Mesendoderm (in vitro differentiated cells): ENCODE results near the gene CEP162.
"Not testable (repeated sequence)": the region's sequence is repeated elsewhere in the genome, so short reads cannot be mapped to it uniquely, and the experiment has no call there.

Source experiments
- DNase-seq: peaks from one replicate; pipeline ENCODE4 v3.0.0; 2013
- H2AK5ac ChIP-seq: 2 replicates; pipeline ENCODE4 v1.6.1; 2013; ENCODE audit warnings: low read length, inconsistent platforms
- H2BK120ac ChIP-seq: 2 replicates; pipeline ENCODE4 v1.6.1; 2013; ENCODE audit warnings: low read depth, mild to moderate bottlenecking, low read length, moderate library complexity, mixed read lengths
- H2BK15ac ChIP-seq: replicated peaks from 2 replicates; pipeline ENCODE4 v1.6.1; 2013; ENCODE audit warnings: low read depth, mild to moderate bottlenecking, moderate library complexity
- H2BK5ac ChIP-seq: 2 replicates; pipeline ENCODE4 v1.6.1; 2013; ENCODE audit warnings: low read length, inconsistent platforms
- H3K18ac ChIP-seq: 2 replicates; pipeline ENCODE4 v1.6.1; 2013; ENCODE audit warnings: mild to moderate bottlenecking, low read length, mixed read lengths
- H3K23ac ChIP-seq: one replicate; pipeline ENCODE4 v1.6.1; 2013; ENCODE audit warnings: low read length
- H3K27ac ChIP-seq: 2 replicates; pipeline ENCODE4 v1.5.1; 2013; ENCODE audit warnings: low read depth, mild to moderate bottlenecking, inconsistent platforms, low read length, moderate library complexity
- H3K27me3 ChIP-seq: 2 replicates; pipeline ENCODE4 v1.6.1; 2013; ENCODE audit warnings: low read length, control low read depth, mild to moderate bottlenecking, inconsistent platforms; ENCODE audit not compliant: insufficient read depth, poor library complexity
- H3K36me3 ChIP-seq: 2 replicates; pipeline ENCODE4 v1.6.1; 2013; ENCODE audit warnings: low read length, inconsistent platforms; ENCODE audit not compliant: control insufficient read depth, insufficient read depth
- H3K4ac ChIP-seq: one replicate; pipeline ENCODE4 v1.6.1; 2013; ENCODE audit warnings: low read depth, mild to moderate bottlenecking, low read length, moderate library complexity
- H3K4me1 ChIP-seq: 2 replicates; pipeline ENCODE4 v1.6.1; 2013; ENCODE audit warnings: low read depth, low read length, inconsistent platforms; ENCODE audit not compliant: control insufficient read depth
- H3K4me2 ChIP-seq: 2 replicates; pipeline ENCODE4 v1.6.1; 2013; ENCODE audit warnings: low read length
- H3K4me3 ChIP-seq: 2 replicates; pipeline ENCODE4 v1.5.1; 2013; ENCODE audit warnings: mild to moderate bottlenecking, low read length
- H3K56ac ChIP-seq: one replicate; pipeline ENCODE4 v1.6.1; 2013; ENCODE audit warnings: low read length
- H3K79me1 ChIP-seq: 2 replicates; pipeline ENCODE4 v1.6.1; 2013; ENCODE audit warnings: low read length, inconsistent platforms
- H3K79me2 ChIP-seq: 2 replicates; pipeline ENCODE4 v1.6.1; 2013; ENCODE audit warnings: mild to moderate bottlenecking, low read length; ENCODE audit not compliant: control insufficient read depth, insufficient read depth
- H3K9ac ChIP-seq: 2 replicates; pipeline ENCODE4 v1.6.1; 2013; ENCODE audit warnings: low read length, inconsistent platforms
- H4K5ac ChIP-seq: one replicate; pipeline ENCODE4 v1.6.1; 2013; ENCODE audit warnings: low read length
- H4K8ac ChIP-seq: one replicate; pipeline ENCODE4 v1.6.1; 2013; ENCODE audit warnings: low read depth, mild to moderate bottlenecking, control low read depth, low read length, moderate library complexity
- WGBS: extraction: QIAGEN DNeasy Blood & Tissue Kit; methylation state at CpG from one replicate; pipeline ENCODE4 v1.1.7; 2013; ENCODE audit warnings: low lambda C conversion rate, missing lambda C conversion rate; ENCODE audit not compliant: insufficient coverage; ENCODE audit errors: extremely low coverage; 5-methylcytosine and 5-hydroxymethylcytosine counted together

The CEP162 gene

DNA sequence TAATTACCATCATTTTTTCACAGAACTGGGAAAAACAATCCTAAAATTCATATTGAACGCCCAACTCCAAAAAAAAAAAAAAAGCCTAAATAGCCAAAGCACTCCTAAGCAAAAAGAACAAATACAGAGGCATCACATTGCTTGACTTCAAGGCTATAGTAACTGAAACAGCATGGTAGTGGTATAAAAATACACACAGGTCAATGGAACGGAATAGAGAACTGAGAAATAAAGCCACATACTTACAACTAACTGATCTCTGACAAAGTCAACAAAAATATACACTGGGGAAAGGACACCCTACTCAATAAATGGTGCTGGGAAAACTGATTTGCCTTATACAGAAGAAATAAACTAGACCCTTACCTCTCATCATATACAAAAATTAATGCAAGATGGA lies 104.3 kb downstream of the CEP162 start:
- Histone ChIP-seq H3K79me2 (no peaks in the 10 kb centered on the region), H2BK15ac (no peak overlapping the region), H3K9ac (no peak overlapping the region), H3K27ac (no peak overlapping the region), H3K23ac (no peak overlapping the region), H3K27me3 (no peaks in the 10 kb centered on the region), H3K4me3 (no peak overlapping the region), H4K8ac (no peak overlapping the region), H2AK5ac (no peak overlapping the region), H4K5ac (no peak overlapping the region), H2BK5ac (no peak overlapping the region), H3K4ac (no peak overlapping the region), H3K56ac (no peak overlapping the region), H3K4me2 (no peak overlapping the region), H3K4me1 (no peaks in the 10 kb centered on the region), H3K79me1 (no peaks in the 10 kb centered on the region), H3K18ac (no peak overlapping the region), H3K36me3 (no peaks in the 10 kb centered on the region), H2BK120ac (no peak overlapping the region)
- WGBS = no CpG with 5 or more reads among the region's 2 CpGs
- DNase-seq = no peak

DNA sequence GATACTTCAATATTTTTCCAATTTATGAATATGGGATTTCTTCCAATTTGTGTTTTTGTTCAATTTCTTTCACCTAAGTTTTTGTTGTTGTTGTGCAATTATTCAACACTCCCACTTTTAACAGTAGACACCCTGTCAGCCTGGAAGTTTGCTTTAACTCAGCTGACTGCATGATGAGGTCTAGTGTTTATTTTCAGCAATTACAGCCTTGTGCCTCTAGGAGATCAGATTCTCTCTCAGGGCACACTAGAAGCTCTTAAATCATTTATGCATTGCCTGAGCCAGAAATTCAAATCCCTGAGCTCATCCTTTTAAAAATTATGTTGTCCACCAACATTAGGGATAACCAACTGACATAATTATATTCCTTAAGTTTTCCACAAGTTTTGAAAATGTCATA lies 108.2 kb downstream of the CEP162 start:
- Histone ChIP-seq H3K23ac (no peak overlapping the region), H3K4me3 (no peak overlapping the region), H3K36me3 (no peaks in the 10 kb centered on the region), H2BK5ac (no peak overlapping the region), H2BK120ac (no peak overlapping the region), H3K79me1 (no peaks in the 10 kb centered on the region), H2BK15ac (no peak overlapping the region), H3K9ac (no peak overlapping the region), H3K4me2 (no peak overlapping the region), H3K27ac (no peak overlapping the region), H4K5ac (no peak overlapping the region), H4K8ac (no peak overlapping the region), H3K27me3 (no peaks in the 10 kb centered on the region), H3K18ac (no peak overlapping the region), H2AK5ac (no peak overlapping the region), H3K4me1 (no peaks in the 10 kb centered on the region), H3K4ac (no peak overlapping the region), H3K56ac (no peak overlapping the region), H3K79me2 (no peaks in the 10 kb centered on the region)
- no peak for DNase-seq

DNA sequence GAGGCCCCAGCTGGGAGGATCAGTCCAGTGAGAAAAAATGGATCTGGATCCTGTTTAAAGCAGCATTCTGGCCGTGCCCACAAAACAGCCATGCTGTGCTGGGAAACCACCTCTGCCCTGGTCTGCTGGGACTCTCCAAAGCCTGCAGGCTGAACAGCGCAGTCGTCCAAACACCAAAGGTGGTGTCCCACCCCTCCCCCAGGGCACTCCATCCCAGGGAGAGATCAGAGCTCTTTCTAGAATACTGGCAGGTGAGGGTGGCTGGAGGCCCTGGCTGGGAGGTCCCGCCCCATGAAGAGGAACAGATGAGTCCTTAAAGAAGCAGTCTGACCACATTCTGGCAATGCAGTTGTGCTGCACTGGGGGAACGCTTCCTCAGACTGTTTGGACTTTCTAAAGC lies 109.3 kb downstream of the CEP162 start:
- Histone ChIP-seq H3K4me2 (no peak overlapping the region), H3K9ac (no peak overlapping the region), H4K8ac (no peak overlapping the region), H2BK15ac (no peak overlapping the region), H3K4me3 (no peak overlapping the region), H3K79me1 (no peaks in the 10 kb centered on the region), H4K5ac (no peak overlapping the region), H3K79me2 (no peaks in the 10 kb centered on the region), H3K36me3 (no peaks in the 10 kb centered on the region), H2AK5ac (no peak overlapping the region), H2BK120ac (no peak overlapping the region), H3K4me1 (no peaks in the 10 kb centered on the region), H3K18ac (no peak overlapping the region), H3K23ac (no peak overlapping the region), H3K4ac (no peak overlapping the region), H3K56ac (no peak overlapping the region), H3K27ac (no peak overlapping the region), H2BK5ac (no peak overlapping the region), H3K27me3 (no peaks in the 10 kb centered on the region)
- WGBS = no CpG with 5 or more reads among the region's 5 CpGs
- no peak for DNase-seq

DNA sequence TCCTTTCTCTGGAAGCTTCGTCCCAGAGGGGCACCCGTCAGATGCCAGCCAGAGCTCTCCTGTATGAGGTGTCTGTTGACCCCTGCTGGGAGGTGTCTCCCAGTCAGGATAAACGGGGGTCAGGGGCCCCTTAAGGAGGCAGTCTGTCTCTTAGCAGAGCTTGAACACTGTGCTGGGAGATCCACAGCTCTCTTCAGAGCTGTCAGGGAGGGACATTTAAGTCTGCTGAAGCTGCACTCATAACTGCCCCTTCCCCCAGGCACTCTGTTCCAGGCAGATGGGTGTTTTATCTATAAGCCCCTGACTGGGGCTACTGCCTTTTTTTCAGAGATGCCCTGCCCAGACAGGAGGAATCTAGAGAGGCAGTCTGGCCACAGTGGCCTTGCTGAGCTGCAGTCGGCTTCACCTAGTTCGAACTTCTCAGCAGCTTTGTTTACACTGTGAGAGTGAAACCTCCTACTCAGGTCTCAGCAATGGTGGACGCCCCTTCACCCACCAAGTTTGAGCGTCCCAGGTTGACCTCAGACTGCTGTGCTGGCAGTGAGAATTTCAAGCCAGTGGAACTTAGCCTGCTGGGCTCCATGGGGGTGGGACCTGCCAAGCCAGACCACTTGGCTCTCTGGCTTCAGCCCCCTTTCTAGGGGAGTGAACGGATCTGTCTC lies 112.4 kb downstream of the CEP162 start:
- H3K79me2 ChIP-seq = not testable (repeated sequence)
- no CpG with 5 or more reads among the region's 8 CpGs for WGBS

DNA sequence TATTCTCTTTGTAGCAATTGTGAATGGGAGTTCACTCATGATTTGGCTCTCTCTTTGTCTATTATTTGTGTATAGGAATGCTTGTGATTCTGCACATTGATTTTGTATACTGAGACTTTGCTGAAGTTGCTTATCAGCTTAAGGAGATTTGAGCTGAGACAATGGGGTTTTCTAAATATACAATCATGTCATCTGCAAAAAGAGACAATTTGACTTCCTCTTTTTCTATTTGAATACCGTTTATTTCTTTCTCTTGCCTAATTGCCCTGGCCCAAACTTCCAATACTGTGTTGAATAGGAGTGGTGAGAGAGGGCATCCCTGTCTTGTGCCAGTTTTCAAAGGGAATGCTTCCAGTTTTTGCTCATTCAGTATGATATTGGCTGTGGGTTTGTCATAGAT lies 116.1 kb downstream of the CEP162 start:
- H3K36me3 ChIP-seq, H3K4ac ChIP-seq, H4K5ac ChIP-seq, H3K23ac ChIP-seq, H4K8ac ChIP-seq, H3K4me1 ChIP-seq, H3K27ac ChIP-seq, H3K9ac ChIP-seq, H3K79me1 ChIP-seq, DNase-seq, H3K79me2 ChIP-seq, H3K4me2 ChIP-seq, H2BK120ac ChIP-seq, H3K27me3 ChIP-seq, H3K18ac ChIP-seq, H2BK15ac ChIP-seq, H3K56ac ChIP-seq, H2BK5ac ChIP-seq, H3K4me3 ChIP-seq, H2AK5ac ChIP-seq: not testable (repeated sequence)
- WGBS = no CpG with 5 or more reads among the region's 1 CpG

More for the DNA sequence above, 112.4 kb downstream of the CEP162 start:
- H3K4me2 ChIP-seq, H3K23ac ChIP-seq, H4K8ac ChIP-seq, DNase-seq, H2BK15ac ChIP-seq, H4K5ac ChIP-seq, H3K27me3 ChIP-seq, H3K4ac ChIP-seq, H3K4me3 ChIP-seq, H3K27ac ChIP-seq, H3K79me1 ChIP-seq, H3K4me1 ChIP-seq, H3K9ac ChIP-seq, H3K36me3 ChIP-seq, H2BK5ac ChIP-seq, H2AK5ac ChIP-seq, H3K56ac ChIP-seq, H2BK120ac ChIP-seq, H3K18ac ChIP-seq: not testable (repeated sequence)

DNA sequence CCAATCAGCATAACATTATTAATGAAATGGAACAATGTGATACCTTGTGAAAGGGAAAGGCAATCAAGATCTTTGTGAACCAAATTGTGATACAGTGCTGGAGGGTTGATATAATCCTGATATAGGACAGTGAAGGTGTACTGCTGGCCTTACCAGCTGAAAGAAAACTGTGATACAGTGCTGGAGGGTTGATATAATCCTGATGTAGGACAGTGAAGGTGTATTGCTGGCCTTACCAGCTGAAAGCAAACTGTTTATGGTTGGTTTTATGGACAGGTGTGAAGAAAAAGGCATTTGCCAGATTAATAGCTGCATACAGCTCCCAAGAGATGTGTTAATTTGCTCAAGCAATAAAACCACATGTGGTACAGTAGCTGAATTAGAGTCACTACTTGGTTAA lies 119.9 kb downstream of the CEP162 start:
- Histone ChIP-seq H3K4me1 (no peaks in the 10 kb centered on the region), H3K27me3 (no peaks in the 10 kb centered on the region), H3K23ac (no peak overlapping the region), H2BK120ac (no peak overlapping the region), H2BK15ac (no peak overlapping the region), H2AK5ac (no peak overlapping the region), H3K79me1 (no peaks in the 10 kb centered on the region), H4K8ac (no peak overlapping the region), H4K5ac (no peak overlapping the region), H2BK5ac (no peak overlapping the region), H3K36me3 (no peaks in the 10 kb centered on the region), H3K79me2 (no peaks in the 10 kb centered on the region), H3K9ac (no peak overlapping the region), H3K27ac (no peak overlapping the region), H3K4ac (no peak overlapping the region), H3K4me3 (no peak overlapping the region), H3K4me2 (no peak overlapping the region), H3K56ac (no peak overlapping the region), H3K18ac (no peak overlapping the region)
- DNase-seq = no peak
